HG03432 (cell line): ENCODE measurements around the gene CXXC4.
A peak's percentile ranks its signal among the peaks of the same experiment; 100 is the strongest.

ENCODE experiments used
- ATAC-seq: cut with Tn5 transposase; IDR thresholded peaks from one replicate; pipeline ENCODE4 v1.9.1; 2021; ENCODE audit warnings: mild to moderate bottlenecking, moderate library complexity; ENCODE audit not compliant: unreplicated experiment

Gene CXXC4

GRCh38 chr4:104494822-104495559 is at the start of gene CXXC4:
Gene CXXC4, minus strand, starts transcription at chr4:104494894. Its CDS starts 3,092 bp downstream, at chr4:104491802.
- ATAC-seq, result peak; percentile 36

GRCh38 chr4:104533156-104533555 is 38.5 kb upstream of the CXXC4 start:
- ATAC-seq, result no peak

- ATAC-seq, result no peak
Measured at GRCh38 chr4:104532677-104533076, 38.0 kb upstream of the CXXC4 start.

- no peak for ATAC-seq
Measured at GRCh38 chr4:104531390-104531789, 36.7 kb upstream of the CXXC4 start.

GRCh38 chr4:104530426-104530825 is 35.7 kb upstream of the CXXC4 start:
- ATAC-seq, result no peak

- no peak for ATAC-seq
Measured at GRCh38 chr4:104524591-104524990, 29.9 kb upstream of the CXXC4 start.

- no peak for ATAC-seq
Measured at GRCh38 chr4:104524026-104524425, 29.3 kb upstream of the CXXC4 start.

- ATAC-seq, result peak; percentile 94
Measured at GRCh38 chr4:104519588-104519987, 24.9 kb upstream of the CXXC4 start.

GRCh38 chr4:104516884-104517283 is 22.2 kb upstream of the CXXC4 start:
- no peak for ATAC-seq

- no peak for ATAC-seq
Measured at GRCh38 chr4:104508224-104508623, 13.5 kb upstream of the CXXC4 start.

- no peak for ATAC-seq
Measured at GRCh38 chr4:104507112-104507511, 12.4 kb upstream of the CXXC4 start.

- ATAC-seq, result no peak
Measured at GRCh38 chr4:104504536-104504935, 9.8 kb upstream of the CXXC4 start.

GRCh38 chr4:104502471-104502870 is 7.8 kb upstream of the CXXC4 start:
- no peak for ATAC-seq

GRCh38 chr4:104501290-104501689 is 6.6 kb upstream of the CXXC4 start:
- ATAC-seq, result no peak

GRCh38 chr4:104500442-104500841 is 5.7 kb upstream of the CXXC4 start:
- ATAC-seq, result peak; percentile 52

- no peak for ATAC-seq
Measured at GRCh38 chr4:104494185-104494584, 509 bp downstream of the CXXC4 start.

- no peak for ATAC-seq
Measured at GRCh38 chr4:104493081-104493831, 1.4 kb downstream of the CXXC4 start.

GRCh38 chr4:104492183-104492771 is 2.4 kb downstream of the CXXC4 start:
- ATAC-seq, result peak; percentile 30

- ATAC-seq, result peak; percentile 20
Measured at GRCh38 chr4:104491481-104492182, 3.1 kb downstream of the CXXC4 start.

- ATAC-seq, result peak; percentile 33
Measured at GRCh38 chr4:104490770-104491480, 3.8 kb downstream of the CXXC4 start.
